ENCODE measurements around the gene ERGIC3.

Gene ERGIC3

DNA sequence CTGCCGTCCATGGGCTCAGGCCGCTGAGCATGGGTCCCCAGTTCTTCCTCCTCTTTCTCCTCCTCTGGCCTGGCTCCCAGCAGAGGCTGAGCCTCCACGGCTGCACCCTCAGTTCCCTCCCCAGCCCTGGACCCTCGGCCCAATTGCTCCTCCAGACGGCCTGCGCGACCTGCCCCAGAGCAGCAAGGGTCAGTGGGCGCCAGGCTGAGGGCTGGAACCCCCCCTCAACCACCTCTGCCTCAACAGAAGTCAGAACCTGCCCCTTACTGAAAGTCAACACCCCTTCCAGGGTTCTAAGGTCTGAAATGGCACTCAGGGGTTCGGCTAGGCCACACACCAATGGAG, 57.9 kb downstream of the ERGIC3 start:
- no peak for DNase-seq (ENCODE audit: low read depth)
- H3K4me3 ChIP-seq (replicated peaks; ENCODE audit: low read depth, low read length) = no peak overlapping the region
- TF ChIP-seq, protein P1, sequence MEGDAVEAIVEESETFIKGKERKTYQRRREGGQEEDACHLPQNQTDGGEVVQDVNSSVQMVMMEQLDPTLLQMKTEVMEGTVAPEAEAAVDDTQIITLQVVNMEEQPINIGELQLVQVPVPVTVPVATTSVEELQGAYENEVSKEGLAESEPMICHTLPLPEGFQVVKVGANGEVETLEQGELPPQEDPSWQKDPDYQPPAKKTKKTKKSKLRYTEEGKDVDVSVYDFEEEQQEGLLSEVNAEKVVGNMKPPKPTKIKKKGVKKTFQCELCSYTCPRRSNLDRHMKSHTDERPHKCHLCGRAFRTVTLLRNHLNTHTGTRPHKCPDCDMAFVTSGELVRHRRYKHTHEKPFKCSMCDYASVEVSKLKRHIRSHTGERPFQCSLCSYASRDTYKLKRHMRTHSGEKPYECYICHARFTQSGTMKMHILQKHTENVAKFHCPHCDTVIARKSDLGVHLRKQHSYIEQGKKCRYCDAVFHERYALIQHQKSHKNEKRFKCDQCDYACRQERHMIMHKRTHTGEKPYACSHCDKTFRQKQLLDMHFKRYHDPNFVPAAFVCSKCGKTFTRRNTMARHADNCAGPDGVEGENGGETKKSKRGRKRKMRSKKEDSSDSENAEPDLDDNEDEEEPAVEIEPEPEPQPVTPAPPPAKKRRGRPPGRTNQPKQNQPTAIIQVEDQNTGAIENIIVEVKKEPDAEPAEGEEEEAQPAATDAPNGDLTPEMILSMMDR (IDR thresholded peaks at IDR 0.05; ENCODE audit: low read length, missing control alignments) = no peak

DNA sequence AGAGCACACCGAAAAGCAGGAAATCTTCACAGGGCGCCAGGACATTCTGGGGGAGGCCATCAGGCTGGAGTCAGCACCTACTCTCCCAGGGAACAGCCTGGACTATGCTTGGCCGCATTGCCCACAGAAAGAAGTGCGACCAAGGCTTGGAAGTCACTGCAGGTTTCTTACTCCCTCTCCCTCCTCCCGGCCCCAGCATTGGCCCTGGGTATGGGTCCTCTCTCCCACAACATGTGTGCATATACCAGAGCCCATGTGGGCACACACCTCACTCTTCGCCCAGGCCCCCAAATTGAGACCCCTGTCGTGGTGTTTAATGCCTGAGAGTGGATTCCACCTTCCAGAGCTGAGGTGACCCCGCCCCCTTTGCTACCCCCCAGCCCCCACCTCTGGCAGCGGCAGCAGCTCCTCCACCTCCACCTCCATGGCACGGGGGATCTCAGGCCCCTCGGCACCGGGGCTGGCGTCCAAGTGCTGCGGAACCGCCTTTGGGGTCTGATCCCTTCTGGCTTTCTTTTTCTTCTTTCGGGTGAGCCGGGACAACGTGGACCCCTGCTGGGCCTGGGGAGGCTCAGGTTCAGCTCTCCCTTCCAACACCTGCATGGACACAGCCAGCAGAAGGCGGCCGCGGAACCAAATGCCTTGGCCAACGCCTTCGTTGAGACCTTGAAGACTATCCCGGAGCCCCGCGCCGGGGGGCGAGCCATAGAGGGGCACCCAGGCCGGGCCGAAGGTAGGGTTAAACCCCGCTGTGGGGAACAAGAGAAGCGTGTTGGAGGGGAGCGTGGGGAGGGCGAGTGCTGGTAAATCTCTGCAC, 58.5 kb downstream of the ERGIC3 start:
- DNase-seq (ENCODE audit: low read depth) = no peak
- H3K4me3 ChIP-seq (replicated peaks; ENCODE audit: low read depth, low read length) = peak overlapping the region; percentile 48
- TF ChIP-seq, protein P1 (IDR thresholded peaks at IDR 0.05; ENCODE audit: low read length, missing control alignments) = no peak

DNA sequence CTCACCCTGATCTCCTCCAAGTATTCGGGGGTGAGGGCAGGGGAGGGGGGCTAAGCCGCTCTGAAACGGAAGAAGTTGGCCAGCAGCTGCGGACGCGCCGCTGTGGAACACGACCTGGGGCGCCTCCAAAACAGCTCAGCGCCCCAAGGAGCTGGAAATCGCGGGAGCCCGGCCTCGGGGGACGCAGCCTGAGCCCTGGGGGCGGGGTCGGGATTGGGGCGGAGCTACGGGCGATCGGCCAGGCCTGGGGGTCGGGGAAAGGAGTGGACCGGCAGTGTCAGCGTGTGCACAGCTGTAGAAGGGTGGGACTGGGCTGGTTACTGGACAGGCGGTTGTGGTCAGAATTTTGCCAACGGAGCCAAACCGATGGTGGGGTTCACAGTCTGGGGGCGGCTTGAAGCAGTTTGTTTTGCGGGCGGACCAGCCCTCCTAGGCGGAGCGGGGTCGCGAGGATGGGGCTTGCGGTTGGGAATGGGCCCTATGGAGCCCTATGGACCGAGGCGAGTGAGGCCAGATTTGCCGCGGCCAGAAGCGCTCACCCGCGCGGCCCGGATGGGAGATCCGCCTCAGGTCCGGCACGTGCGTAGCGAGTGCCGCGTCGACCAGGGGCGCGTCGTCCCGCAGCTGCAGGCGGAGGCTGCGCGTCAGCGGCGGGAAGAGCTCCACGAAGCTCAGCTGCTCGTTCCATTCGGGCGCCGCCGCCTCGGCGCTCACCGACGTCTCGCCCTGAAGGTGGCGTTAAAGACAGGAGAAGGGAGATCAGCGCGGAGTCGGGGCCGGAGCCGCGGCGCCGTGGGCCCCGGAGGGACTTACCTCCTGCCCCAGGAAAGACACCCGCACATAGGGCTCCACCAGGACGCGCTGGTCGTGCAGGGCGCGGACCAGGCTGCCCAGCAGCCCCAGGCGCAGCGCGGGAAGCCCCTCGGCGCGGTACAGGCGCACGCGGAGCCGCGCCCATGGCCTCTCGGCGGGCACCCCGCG, 59.4 kb downstream of the ERGIC3 start:
- TF ChIP-seq, protein P1 (IDR thresholded peaks at IDR 0.05; ENCODE audit: low read length, missing control alignments) = peak; percentile 34
- DNase-seq (ENCODE audit: low read depth) = peak; percentile 76
- peak overlapping the region; percentile 48 for H3K4me3 ChIP-seq (replicated peaks; ENCODE audit: low read depth, low read length)

DNA sequence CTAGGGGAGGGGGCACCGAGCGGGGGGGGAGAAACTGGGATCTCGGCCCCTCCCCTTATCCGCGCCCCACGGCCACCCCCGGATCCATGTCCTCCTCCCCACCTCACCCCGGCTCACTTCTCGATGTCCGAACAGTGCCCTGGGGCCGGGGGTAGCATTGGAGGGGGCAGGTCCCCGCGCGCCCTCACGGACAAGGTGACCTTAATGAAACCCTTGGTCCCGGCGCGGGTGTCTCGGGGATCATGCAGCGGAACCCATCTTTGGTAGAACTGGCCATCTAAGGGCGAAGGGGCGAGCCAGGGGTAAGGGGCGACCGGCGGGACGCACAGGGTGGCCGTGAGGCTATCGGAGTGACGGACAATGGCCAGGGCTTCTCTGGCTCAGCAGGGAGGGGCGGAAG, 60.1 kb downstream of the ERGIC3 start:
- H3K4me3 ChIP-seq (replicated peaks; ENCODE audit: low read depth, low read length) = peak overlapping the region; percentile 48
- DNase-seq (ENCODE audit: low read depth) = no peak
- TF ChIP-seq, protein P1 (IDR thresholded peaks at IDR 0.05; ENCODE audit: low read length, missing control alignments) = no peak

DNA sequence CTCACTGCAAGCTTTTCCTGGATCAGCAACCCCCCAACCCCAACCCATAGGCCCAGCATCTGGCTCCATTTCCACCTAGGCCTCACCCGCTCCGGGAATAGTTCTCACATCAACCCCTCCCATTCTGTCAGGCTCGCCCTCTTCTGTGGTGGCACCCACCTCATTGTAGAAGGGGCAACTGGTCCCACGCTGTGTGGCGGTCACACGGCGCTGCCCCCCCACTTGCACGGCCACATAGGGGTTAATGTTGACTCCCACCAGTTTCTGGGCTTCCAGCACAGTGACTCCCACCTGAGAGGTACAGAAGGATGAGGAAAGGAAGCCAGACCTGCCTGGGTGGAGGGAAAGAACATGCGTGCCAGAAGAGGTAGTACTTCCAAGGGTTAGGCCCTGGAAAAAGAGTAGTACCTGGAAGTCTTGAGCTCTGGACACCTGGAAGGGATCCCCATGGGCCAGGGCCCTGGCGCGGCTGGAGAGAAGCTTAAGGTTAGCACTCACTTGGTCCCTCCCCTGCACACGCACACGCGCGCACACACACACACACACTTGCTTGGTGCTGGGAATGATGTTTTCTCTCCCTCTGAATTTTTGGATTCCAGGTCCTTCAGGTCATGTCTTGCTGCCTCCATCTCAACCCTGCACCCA, 61.1 kb downstream of the ERGIC3 start:
- no peak for DNase-seq (ENCODE audit: low read depth)
- TF ChIP-seq, protein P1 (IDR thresholded peaks at IDR 0.05; ENCODE audit: low read length, missing control alignments) = no peak
- no peak overlapping the region for H3K4me3 ChIP-seq (replicated peaks; ENCODE audit: low read depth, low read length)

DNA sequence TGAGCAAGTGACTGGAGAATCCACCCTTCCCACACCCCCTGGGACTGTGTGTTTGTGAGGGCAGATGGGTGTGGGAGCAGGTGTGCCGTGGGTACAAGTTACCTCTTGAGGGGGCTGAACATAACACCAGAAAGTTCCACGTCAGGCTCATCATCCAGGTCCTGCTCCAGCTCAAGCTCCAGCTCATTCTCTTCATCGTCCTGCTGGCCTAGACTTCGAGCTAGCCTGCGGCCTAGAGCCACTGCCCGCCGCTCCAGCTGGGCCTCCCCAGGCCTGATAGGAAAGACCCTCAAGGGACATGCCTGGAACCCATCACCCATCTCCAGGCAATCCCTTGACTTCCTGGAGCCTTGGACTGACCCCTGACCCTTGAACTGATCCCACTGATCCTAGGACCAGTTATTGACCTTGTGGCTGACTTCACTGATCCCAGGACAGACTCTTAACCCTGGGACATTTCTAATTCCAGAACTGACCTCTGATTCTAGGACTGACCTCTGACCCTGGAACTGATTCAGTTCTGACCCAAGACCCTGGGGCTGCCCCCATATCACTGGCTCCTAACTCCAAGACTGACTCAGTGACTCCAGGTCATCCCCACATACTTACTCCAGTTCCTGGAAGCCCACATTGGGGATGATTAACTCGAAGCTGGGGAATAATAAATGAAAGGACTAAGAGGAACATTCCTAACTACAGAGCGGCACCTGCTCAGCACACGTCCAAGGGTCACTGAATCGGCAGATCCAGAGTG, 62.0 kb downstream of the ERGIC3 start:
- TF ChIP-seq, protein P1 (IDR thresholded peaks at IDR 0.05; ENCODE audit: low read length, missing control alignments) = no peak
- no peak overlapping the region for H3K4me3 ChIP-seq (replicated peaks; ENCODE audit: low read depth, low read length)
- no peak for DNase-seq (ENCODE audit: low read depth)

All from fibroblast of pulmonary artery (primary cell).